GM19035 (cell line): ENCODE data around the gene MON1B.
"Not testable (repeated sequence)": the region's sequence is repeated elsewhere in the genome, so short reads cannot be mapped to it uniquely, and the experiment has no call there.

Source experiments
- ATAC-seq: cut with Tn5 transposase; IDR thresholded peaks from one replicate; pipeline ENCODE4 v1.9.1; 2021; ENCODE audit not compliant: unreplicated experiment

The MON1B gene

DNA sequence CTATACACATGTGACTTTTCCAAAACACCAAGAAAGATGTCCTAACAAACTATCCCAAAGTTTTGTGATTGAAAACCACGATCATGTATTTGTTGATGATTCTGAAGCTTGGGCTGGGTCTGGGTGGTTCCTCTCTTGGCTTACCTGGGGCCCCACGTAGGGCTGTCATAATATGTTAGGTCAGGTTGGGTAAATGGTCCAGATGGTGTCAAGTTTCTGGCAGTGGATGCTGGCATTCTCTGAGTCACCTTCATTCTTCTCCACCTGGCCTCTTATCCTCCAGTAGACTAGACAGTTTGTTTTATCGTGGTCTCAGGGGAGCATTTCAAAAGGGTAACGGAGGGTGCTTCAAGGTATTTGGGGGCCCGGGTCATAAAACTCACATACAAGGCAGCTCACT lies 47.6 kb downstream of the MON1B start:
- no peak for ATAC-seq

DNA sequence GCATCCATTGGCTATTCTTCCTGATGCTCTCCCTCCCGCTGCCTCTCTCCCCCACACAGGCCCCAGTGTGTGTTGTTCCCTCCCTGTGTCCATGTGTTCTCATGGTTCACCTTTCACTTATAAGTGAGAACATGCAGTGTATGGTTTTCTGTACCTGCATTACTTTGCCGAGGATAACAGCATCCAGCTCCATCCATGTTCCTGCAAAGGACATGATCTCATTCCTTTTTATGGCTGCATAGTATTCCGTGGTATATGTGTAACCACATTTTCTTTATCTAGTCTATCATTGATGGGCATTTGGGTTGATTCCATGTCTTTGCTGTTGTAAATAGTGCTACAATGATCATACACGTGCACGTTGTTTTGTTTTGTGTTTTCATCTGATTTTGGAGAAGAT lies 51.5 kb downstream of the MON1B start:
- ATAC-seq = not testable (repeated sequence)

DNA sequence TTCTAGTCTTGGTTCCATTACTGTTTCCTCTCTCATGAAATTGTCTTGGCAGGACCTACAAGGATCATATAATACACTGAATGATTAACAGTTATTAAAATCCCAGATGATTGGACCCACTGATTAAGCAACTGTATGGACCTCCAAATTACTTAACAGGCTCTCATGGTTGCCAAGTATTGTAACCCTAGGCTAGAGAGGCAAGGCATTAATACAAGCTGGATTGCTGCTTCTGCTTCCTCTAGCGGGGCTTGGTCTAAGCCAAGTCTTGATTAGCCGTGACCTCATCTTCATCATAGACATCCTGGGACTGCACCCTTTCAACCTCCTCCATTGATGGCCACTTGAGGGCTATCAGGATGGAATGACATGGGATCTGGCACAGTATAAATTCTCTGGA lies 55.2 kb downstream of the MON1B start:
- no peak for ATAC-seq

DNA sequence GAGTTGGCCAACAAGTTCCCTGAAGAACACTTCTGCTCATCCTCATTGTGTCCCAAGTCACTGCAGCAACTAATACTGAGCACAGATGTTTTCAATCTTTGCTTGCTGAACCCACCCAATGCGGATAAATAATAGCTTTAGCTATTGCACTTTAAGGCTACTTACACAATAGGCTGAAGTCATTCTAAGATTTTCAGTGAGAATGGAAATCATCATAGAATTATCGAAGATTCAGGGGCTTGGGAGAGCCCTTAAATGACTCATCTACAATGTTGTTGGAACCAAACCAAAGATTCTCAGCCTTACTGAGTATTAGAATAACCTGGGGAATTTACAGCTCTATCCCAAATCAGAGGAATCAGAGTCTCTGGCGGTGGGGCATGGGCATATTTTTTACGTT lies 59.4 kb downstream of the MON1B start:
- ATAC-seq = no peak
